ENCODE results near the gene LINC00237.

LINC00237 gene

DNA sequence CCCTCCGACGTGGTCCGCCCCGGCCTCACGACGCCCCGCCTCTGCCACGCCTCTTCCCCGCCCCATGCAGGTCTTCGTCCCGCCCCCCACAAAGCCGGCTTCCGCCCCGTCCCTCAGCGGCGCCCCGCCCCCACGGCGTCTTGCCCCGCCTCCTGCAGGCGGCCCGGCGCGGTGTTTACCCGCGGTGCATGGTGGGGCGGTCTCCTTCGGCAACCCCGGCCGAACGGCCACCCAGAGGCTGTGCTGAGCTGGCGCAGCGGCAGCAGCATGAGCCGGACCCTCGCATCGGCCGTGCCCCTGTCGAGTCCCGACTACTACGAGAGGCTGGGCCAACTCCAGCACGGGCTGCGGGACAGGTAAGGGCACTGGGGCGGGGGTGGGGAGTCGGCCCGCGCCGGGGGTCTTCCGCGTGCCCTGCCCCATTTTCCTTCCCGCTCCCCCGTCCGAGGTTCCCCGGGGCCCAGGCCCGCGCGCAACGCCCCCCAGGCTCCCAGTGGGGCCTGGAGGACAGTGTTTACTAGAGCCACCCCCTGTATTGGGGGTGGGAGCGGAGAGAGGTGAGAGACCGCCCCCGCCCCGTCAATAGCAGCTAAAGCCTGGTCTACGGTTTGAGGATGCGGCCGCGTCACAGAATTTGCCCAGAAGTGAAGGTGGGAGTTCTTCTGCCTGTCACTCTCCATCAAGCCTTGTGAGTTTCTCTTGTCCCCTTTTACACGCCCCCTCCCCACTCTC, 19.9 kb upstream of the LINC00237 start, which contains the start of gene KIZ:
TSS of gene KIZ (plus strand) at position 234 of the 732 bp plus-strand sequence. CDS start at position 268, 34 bp downstream.
- peak; percentile 99 for DNase-seq (ENCODE audit: low read depth in 1 of 2, low spot score in 1 of 2)

- DNase-seq (ENCODE audit: low read depth in 1 of 2, low spot score in 1 of 2), result no peak
Observed at GRCh38 chr20:21125072-21125848, 19.1 kb upstream of the LINC00237 start.

GRCh38 chr20:21124190-21124589, 18.0 kb upstream of the LINC00237 start:
- DNase-seq (ENCODE audit: low read depth in 1 of 2, low spot score in 1 of 2), result no peak

GRCh38 chr20:21118782-21119181, 12.6 kb upstream of the LINC00237 start:
- no peak for DNase-seq (ENCODE audit: low read depth in 1 of 2, low spot score in 1 of 2)

GRCh38 chr20:21118138-21118537, 12.0 kb upstream of the LINC00237 start:
- no peak for DNase-seq (ENCODE audit: low read depth in 1 of 2, low spot score in 1 of 2)

DNA sequence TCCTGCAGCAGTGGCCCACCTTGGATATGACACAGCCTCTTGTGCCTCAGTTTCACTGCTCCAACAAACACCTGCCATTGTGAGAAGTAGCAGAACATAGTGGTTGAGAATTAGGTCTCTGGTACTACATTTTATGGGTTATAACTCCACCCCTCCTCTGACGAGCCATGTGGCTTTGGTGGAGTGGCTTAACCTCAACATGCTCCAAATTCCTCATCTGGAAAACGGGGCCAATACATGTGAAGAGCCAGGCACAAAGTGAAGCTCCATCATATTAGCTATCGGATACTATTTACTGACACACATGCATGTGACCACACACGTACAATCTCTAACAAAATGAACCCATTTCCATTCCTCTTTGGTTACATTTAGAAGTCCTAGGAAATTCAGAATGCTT, 11.4 kb upstream of the LINC00237 start:
- DNase-seq (ENCODE audit: low read depth in 1 of 2, low spot score in 1 of 2), result no peak

- DNase-seq (ENCODE audit: low read depth in 1 of 2, low spot score in 1 of 2), result no peak
Observed at GRCh38 chr20:21114584-21114983, 8.4 kb upstream of the LINC00237 start.

GRCh38 chr20:21113697-21114096, 7.5 kb upstream of the LINC00237 start:
- no peak for DNase-seq (ENCODE audit: low read depth in 1 of 2, low spot score in 1 of 2)

DNA sequence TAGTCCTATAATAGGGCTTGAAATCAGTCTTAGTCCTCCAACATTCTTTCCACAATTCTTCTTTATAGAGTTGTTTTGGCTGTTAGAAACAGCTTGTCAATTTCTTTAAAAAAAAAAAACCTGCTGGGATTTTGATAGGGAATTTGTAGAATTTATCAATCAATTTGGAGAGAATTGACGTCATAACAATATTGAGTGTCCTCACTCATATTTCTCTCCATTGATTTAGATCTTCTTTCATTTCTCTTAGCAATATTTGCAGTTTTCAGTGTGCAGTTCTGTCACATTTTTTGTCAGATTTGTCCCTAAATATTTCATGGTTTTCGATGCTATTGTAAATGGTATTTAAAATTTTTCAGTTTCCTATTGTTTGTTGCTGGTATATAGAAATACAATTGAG, 5.3 kb upstream of the LINC00237 start:
- no peak for DNase-seq (ENCODE audit: low read depth in 1 of 2, low spot score in 1 of 2)

- DNase-seq (ENCODE audit: low read depth in 1 of 2, low spot score in 1 of 2), result no peak
Observed at GRCh38 chr20:21110811-21111210, 4.7 kb upstream of the LINC00237 start.

DNA sequence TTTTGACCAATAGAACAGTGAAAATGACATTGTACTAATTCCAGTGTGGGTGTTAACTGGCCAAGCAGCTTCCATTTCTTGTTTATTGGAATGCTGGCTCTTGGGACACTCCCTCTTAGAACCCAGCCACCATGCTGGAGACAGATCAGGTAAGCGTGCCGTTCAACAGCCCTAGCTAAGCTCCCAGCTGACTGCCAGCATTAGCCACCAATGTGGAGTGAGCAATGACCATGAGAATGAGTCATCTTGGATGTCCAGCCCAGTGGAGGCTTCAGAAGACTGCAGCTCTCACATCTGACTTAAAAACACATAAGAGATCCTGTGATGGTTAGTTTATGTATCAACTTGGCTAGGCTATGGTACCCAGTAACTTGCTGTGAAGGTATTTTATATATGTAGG, 3.0 kb upstream of the LINC00237 start:
- no peak for DNase-seq (ENCODE audit: low read depth in 1 of 2, low spot score in 1 of 2)

- no peak for DNase-seq (ENCODE audit: low read depth in 1 of 2, low spot score in 1 of 2)
Observed at GRCh38 chr20:21105429-21106170, 558 bp downstream of the LINC00237 start.

- DNase-seq (ENCODE audit: low read depth in 1 of 2, low spot score in 1 of 2), result no peak
Observed at GRCh38 chr20:21104921-21105320, 1.2 kb downstream of the LINC00237 start.

DNA sequence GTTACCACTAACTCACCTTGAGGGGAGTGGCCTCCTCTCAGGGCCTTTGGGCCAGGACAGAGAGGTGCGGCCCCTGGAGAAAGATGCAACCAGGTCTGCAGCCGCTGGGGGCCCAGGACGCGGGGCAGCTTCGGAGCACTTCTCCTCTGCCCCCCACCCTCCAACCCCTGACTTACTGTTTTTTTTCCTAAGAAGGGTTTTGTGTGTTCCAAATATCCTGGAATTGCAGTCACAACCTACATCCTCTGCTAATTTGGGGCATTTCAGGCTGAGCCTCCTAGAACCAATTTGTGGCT, 1.7 kb downstream of the LINC00237 start:
- DNase-seq (ENCODE audit: low read depth in 1 of 2, low spot score in 1 of 2), result no peak

DNA sequence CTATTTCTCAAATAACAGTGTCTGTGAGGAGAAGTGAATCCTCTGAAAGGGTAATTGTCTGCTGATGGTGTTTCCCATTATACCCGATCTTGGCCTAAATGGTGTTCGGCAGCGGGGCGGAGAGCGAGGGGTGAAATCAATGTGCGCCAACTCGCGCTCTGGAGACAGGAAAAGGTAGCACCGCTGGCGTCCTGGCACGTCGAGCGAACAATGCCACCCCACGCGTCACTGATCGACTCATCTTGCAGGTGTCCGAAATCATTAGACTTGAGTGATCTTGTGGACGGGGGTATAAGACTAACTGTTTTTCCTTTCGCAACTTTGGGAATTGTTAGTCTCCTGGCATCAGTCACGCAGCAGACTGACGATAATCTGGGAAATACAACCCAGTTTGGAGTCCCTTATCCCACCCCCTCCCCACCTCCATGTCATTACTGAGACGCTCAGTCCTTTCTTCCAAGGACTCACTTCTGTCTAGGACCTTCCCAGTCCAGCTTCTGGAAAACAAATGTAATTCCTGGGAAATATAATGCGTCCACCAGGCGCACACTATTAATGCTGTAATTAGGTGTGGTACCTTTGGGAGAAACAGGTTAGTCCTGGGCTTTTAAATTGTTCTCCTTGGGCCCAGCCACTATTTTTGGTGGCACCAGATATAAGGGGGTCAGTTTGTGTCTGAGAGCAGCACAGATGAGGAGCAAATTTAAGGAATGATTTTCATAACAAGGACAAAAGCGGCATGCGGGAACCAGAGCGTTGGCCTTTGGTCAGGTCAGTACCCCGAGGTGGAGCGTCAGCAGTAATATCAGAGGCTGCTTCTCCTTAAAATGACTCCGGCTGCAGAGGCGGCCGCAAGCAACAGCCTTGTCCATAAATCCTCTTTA, 2.3 kb downstream of the LINC00237 start:
- DNase-seq (ENCODE audit: low read depth in 1 of 2, low spot score in 1 of 2), result no peak

DNA sequence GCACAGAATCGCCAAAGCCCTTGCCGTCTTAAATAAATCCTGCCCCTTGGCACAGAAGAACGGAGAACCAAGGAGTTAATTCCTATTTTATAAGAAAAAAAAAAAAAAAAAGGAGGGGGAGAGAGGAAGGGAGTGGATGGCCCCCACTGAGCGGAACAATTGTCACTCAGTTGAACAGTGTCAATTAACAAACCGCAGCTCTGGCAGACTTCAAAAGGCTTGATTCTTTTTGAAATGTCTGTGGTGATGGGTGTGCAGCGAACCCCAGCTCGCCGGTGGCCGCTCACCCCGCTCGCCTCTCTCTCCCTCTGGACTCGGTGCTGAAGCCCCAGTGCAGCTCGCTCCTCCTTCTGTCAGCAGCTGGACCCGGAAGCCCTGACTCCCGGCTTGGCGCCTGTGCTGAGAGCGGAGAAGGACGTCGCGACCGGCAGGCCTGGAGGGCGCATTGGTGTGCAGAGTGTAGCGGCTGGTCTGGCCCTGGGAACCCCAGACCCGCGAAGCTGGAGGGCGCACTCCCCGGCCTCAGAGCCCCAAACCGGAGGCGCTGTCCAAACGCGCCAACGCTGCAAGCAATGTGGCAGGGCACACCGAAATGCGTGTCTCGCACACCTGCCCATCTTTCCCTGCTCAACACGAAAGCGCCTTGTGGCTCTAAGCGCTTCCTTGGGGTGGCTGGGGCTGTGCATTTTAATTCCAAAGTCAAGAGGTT, 3.4 kb downstream of the LINC00237 start:
- DNase-seq (ENCODE audit: low read depth in 1 of 2, low spot score in 1 of 2), result no peak

DNA sequence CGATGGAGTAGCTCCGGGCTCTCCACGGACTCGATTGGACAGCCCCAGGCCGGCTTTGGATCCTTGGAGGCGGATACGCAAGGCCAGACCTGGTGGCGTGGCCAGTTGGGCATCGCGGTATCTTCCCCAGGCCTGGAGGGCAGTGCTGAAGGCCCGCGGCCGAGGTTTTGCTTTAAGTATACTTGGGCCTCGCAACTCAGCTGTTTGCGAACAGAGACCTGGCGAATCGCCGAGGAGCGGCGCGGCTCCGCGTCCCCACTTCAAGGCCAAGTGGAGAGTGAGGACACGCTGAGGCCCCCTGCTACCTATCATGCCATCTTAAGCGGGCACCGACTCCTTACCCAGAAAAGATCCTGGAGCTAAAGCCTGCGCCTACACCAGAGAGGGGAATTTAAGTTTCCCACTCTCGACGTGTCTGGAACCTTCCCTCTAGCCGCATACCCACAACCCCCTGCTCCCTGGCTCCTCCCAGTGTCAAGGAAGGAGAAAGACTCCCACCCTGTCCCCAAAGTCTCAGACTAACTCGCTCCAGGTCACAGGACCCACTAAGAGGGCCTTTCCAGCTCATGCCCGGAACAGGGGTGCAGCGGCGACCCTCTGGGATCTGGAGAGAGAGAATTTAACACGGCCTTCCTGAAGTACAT, 4.1 kb downstream of the LINC00237 start:
- DNase-seq (ENCODE audit: low read depth in 1 of 2, low spot score in 1 of 2), result no peak

GRCh38 chr20:21101453-21101931, 4.7 kb downstream of the LINC00237 start:
- no peak for DNase-seq (ENCODE audit: low read depth in 1 of 2, low spot score in 1 of 2)

- DNase-seq (ENCODE audit: low read depth in 1 of 2, low spot score in 1 of 2), result no peak
Observed at GRCh38 chr20:21100578-21101452, 5.3 kb downstream of the LINC00237 start.
